Suprapubic skin (tissue), 4 donors: ENCODE measurements around the gene MUSTN1.

Experiments
- EP300 ChIP-seq: sonication (generic); formaldehyde crosslinking; IDR thresholded peaks from one replicate; pipeline ENCODE4 v1.6.1; 2017; ENCODE audit warnings: antibody characterized with exemption
- POLR2A ChIP-seq, 2 donors: fragments of 450-650 bp; IDR thresholded peaks; one replicate each; pipeline ENCODE4 v1.6.1; 2017; ENCODE audit warnings: antibody characterized with exemption in 2 of 2, mild to moderate bottlenecking in 2 of 2, moderate library complexity in 2 of 2
- POLR2AphosphoS5 ChIP-seq, 3 donors: sonication (generic); formaldehyde crosslinking; IDR thresholded peaks; one replicate each; pipeline ENCODE4 v1.6.1; 2017; ENCODE audit warnings: antibody characterized with exemption in 3 of 3
- TF ChIP-seq, protein P1 (sequence below), 2 donors: fragments of 200-600 bp in 1 of 2; fragments of 450-650 bp in 1 of 2; sonication (generic) in 1 of 2; IDR thresholded peaks; one replicate each; pipeline ENCODE4 v1.5.1; 2016 to 2019; ENCODE audit warnings: antibody characterized with exemption in 2 of 2, mild to moderate bottlenecking in 1 of 2, moderate library complexity in 1 of 2

DNA sequence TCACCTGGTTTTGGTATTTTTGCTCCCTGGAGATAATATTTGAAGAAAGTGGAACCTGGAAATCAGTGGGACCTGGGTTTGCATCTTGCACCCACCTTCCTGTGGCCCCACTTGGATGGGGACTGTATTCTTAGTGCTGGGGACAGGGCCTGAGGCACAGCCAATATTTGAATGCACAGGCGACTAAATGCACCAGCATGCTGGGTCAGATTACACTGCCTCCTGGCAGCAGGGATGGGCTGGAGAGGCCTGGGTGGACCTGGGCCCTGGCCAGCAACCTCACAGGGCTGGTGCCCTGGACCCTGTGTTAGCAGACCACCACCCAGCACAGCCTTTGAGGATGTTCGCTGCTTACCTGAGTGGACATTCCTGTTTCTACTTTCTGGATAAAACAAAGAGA, 14.9 kb downstream of the MUSTN1 start:
- TF ChIP-seq, protein P1, sequence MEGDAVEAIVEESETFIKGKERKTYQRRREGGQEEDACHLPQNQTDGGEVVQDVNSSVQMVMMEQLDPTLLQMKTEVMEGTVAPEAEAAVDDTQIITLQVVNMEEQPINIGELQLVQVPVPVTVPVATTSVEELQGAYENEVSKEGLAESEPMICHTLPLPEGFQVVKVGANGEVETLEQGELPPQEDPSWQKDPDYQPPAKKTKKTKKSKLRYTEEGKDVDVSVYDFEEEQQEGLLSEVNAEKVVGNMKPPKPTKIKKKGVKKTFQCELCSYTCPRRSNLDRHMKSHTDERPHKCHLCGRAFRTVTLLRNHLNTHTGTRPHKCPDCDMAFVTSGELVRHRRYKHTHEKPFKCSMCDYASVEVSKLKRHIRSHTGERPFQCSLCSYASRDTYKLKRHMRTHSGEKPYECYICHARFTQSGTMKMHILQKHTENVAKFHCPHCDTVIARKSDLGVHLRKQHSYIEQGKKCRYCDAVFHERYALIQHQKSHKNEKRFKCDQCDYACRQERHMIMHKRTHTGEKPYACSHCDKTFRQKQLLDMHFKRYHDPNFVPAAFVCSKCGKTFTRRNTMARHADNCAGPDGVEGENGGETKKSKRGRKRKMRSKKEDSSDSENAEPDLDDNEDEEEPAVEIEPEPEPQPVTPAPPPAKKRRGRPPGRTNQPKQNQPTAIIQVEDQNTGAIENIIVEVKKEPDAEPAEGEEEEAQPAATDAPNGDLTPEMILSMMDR (IDR thresholded peaks at IDR 0.05): no peak
- TF ChIP-seq POLR2A (IDR thresholded peaks at IDR 0.05) (no peak), EP300 (no peak), POLR2AphosphoS5 (IDR thresholded peaks at IDR 0.05) (no peak)
